Glomerular endothelial cell (primary cell): Measurements from ENCODE around the gene PI4KB. TPM values are rescaled to one million over a fixed set of nuclear protein-coding genes. Genes with fewer than 3 reads are reported as not detected.

Source experiments
- DNase-seq: peaks from one replicate; pipeline ENCODE4 v3.0.0-alpha.2; 2011; ENCODE audit warnings: low read depth, low spot score; ENCODE audit errors: extremely low read depth
- total RNA-seq: library from RNA; depleted of rRNA; stranded (reverse); fragments of >200 nt; gene quantifications from 2 replicates; pipeline ENCODE4 v1.2.3, GENCODE V29; 2015

PI4KB gene
- total RNA-seq, 1 donor from 2014 or later: 56.1 TPM

GRCh38 chr1:151346769-151347522 lies 19.7 kb upstream of the PI4KB start, which contains the start of gene RFX5:
Gene RFX5, minus strand, starts transcription at chr1:151347252. Its CDS starts 932 bp downstream, at chr1:151346320.
- DNase-seq: peak; percentile 89

GRCh38 chr1:151346082-151346768 lies 19.0 kb upstream of the PI4KB start:
- no peak for DNase-seq

GRCh38 chr1:151344291-151344690 lies 17.1 kb upstream of the PI4KB start:
- no peak for DNase-seq

- DNase-seq: no peak
Measured at GRCh38 chr1:151343587-151343986, 16.4 kb upstream of the PI4KB start.

GRCh38 chr1:151342569-151342968 lies 15.4 kb upstream of the PI4KB start:
- no peak for DNase-seq

GRCh38 chr1:151342021-151342420 lies 14.8 kb upstream of the PI4KB start:
- DNase-seq: no peak

- DNase-seq: peak; percentile 73
Measured at GRCh38 chr1:151340870-151341754, 13.9 kb upstream of the PI4KB start.

GRCh38 chr1:151336556-151336955 lies 9.3 kb upstream of the PI4KB start:
- no peak for DNase-seq

- DNase-seq: no peak
Measured at GRCh38 chr1:151334822-151335221, 7.6 kb upstream of the PI4KB start.

GRCh38 chr1:151327903-151328674 lies 873 bp upstream of the PI4KB start:
- no peak for DNase-seq

GRCh38 chr1:151326619-151327222 lies 495 bp downstream of the PI4KB start:
- DNase-seq: no peak

GRCh38 chr1:151325646-151326429 lies 1.4 kb downstream of the PI4KB start:
- no peak for DNase-seq

- no peak for DNase-seq
Measured at GRCh38 chr1:151325231-151325630, 2.0 kb downstream of the PI4KB start.

GRCh38 chr1:151324390-151324930 lies 2.8 kb downstream of the PI4KB start:
- DNase-seq: no peak

- no peak for DNase-seq
Measured at GRCh38 chr1:151318975-151319374, 8.2 kb downstream of the PI4KB start.

- DNase-seq: no peak
Measured at GRCh38 chr1:151315565-151316235, 11.5 kb downstream of the PI4KB start.

GRCh38 chr1:151314137-151314875 lies 12.9 kb downstream of the PI4KB start:
- no peak for DNase-seq

- DNase-seq: no peak
Measured at GRCh38 chr1:151313501-151313900, 13.7 kb downstream of the PI4KB start.
